GM18498 (cell line): ENCODE results near the gene PLG.
"Not testable (repeated sequence)": the region's sequence is repeated elsewhere in the genome, so short reads cannot be mapped to it uniquely, and the experiment has no call there.

Experiments used
- ATAC-seq: cut with Tn5 transposase; IDR thresholded peaks from one replicate; pipeline ENCODE4 v1.9.1; 2021; ENCODE audit warnings: mild to moderate bottlenecking, moderate library complexity; ENCODE audit not compliant: unreplicated experiment

The PLG gene

GRCh38 chr6:160697826-160698225, 4.2 kb upstream of the PLG start:
- ATAC-seq: no peak

DNA sequence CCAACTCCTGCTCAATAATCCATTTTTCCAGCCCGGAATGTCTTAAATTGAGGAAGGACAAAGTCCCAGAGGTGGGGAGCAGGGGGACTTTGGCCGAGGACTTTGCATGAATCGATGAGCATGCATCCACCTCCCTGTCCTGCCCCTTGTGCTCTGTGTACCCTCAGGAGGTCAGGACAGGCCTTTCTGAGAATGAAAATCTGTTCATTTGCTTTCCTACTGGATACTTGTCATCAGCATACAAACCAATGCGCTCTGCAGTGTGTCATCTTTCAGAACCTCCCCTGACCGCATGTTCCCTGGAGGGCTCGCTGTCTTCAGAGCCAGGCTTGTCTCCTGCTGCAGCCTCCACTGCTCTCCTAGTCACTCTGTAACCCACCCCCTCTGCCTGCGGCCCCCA, 2.6 kb downstream of the PLG start:
- not testable (repeated sequence) for ATAC-seq

DNA sequence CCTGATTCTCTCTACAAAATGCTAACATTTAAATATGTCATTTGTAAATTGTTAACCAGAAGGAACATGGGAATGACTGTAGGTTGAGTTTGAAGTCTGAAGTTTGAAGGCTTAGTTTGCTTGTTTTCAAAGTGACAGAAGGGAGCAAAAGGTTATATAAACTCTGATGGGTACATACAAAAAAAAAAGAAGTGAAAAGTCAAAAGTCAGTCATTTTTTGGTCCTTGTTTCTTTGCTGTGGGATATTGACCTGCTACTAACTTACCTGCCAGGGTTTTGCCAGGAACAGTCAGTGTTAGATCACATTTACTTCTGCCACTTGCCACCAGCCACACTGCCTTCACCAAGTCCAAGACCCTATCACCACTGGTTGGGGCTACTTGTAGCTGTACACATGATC, 6.9 kb downstream of the PLG start:
- ATAC-seq: not testable (repeated sequence)

DNA sequence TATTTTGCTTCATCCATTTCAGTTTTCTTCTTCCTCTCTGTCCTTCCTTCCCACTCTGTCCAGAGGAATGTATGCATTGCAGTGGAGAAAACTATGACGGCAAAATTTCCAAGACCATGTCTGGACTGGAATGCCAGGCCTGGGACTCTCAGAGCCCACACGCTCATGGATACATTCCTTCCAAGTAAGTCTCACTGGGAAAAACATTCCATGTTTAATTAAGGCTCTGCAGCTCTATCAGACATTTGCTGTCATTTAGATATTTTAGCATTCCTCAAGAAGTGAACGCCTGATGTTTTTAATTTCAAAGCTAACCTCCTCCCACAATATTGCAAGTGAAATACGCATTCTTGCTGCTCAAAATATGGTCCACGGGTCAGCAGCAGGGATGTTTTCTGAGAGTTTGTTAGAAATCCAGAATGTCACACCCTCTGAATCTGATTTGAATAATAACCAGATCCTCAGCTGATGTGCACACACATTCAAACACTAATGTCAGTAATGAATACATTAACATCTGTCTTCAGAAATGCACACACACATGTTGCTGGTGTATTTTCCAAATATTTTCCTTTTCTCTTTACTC, 12.8 kb downstream of the PLG start:
- ATAC-seq: no peak

DNA sequence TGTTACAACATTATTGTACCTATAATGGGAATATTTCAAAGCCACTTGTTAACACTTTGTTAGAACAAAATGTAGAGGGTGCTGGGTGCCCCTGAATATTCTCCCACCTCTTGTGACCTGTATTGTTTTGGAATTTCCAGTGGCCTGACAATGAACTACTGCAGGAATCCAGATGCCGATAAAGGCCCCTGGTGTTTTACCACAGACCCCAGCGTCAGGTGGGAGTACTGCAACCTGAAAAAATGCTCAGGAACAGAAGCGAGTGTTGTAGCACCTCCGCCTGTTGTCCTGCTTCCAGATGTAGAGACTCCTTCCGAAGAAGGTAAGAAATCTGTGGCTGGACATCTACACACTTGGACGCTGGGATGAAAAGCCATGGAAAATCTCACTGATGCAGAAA, 28.9 kb downstream of the PLG start:
- ATAC-seq: no peak

- peak; percentile 84 for ATAC-seq
Measured at GRCh38 chr6:160733050-160733646, 31.1 kb downstream of the PLG start.

GRCh38 chr6:160734627-160735026, 32.6 kb downstream of the PLG start:
- no peak for ATAC-seq

- ATAC-seq: peak; percentile 57
Measured at GRCh38 chr6:160735523-160735922, 33.5 kb downstream of the PLG start.

DNA sequence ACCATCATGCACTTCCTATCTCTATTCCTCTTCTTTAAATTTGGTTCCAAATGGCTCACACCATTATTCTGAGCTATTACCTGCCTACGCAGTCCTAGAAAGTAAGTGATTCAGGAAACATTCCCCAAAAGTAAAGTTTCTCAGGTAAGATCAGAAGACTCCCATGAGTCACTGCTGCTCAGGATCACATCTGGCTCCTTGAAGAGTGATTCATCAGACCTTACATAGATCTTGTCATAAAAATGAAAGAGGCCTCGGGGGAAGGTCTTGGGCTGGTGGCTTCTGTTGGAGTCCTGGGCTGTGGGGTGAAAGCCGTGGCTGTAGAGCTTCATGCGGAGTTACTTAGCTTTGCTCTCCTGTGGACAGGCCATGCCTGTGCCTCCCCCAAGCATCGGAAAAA, 35.9 kb downstream of the PLG start:
- ATAC-seq: no peak

- no peak for ATAC-seq
Measured at GRCh38 chr6:160739955-160740354, 37.9 kb downstream of the PLG start.

DNA sequence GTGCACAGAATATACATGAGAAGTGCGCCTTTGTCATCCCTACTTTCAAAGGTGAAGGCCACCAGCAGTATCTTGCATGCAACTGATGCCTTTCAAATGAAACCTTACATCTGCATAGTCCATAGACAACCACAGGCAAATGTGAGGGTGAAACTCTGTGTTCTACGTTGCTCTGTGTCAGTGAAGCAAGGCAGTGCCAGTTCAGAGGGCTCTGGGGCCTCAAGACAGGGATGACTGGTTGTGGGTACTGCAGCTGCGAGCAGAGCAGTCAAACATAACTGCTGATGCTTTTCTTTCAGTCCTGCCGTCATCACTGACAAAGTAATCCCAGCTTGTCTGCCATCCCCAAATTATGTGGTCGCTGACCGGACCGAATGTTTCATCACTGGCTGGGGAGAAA, 39.0 kb downstream of the PLG start:
- peak; percentile 99 for ATAC-seq

- peak; percentile 46 for ATAC-seq
Measured at GRCh38 chr6:160742090-160742489, 40.0 kb downstream of the PLG start.

- peak; percentile 85 for ATAC-seq
Measured at GRCh38 chr6:160750276-160750689, 48.2 kb downstream of the PLG start.

- not testable (repeated sequence) for ATAC-seq
Measured at GRCh38 chr6:160753211-160753610, 51.2 kb downstream of the PLG start.

DNA sequence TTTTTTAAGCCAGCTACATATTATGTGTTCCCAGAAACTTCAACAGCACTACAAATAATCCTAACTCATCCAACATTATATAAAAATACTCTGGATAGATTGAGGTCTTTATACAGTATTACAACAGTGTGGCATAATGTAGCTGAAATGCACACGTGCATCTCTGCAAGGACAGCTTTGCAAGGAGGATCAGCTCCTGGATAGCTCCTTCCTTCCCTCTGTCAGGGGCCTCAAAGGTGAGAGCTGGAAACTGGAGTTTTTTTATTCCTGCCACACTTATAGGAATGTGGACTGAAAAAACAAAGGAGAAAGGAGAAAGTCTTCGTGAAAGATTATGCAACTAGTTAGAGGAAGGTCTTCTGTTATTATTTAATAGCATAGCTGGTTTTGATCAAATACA, 53.1 kb downstream of the PLG start:
- ATAC-seq: no peak

- no peak for ATAC-seq
Measured at GRCh38 chr6:160756021-160756420, 54.0 kb downstream of the PLG start.

DNA sequence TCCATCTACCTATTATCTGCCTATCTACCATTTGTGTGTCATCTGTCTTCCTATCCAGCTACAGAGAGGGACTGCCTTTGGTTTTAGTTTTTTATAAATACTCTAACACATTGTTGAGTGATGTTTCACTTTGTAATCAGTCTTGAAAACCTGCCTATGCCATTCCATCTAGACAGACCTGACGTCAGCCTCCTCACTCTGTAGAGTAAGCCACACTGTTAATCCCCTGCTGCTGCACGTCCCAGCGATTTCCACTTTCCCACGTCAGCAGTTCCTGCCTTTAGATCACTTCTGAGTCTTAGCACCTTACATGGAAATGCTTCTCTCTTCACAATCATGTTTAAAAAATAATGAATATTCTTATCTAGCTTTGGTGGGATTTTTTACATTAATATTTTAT, 54.8 kb downstream of the PLG start:
- ATAC-seq: no peak

- ATAC-seq: no peak
Measured at GRCh38 chr6:160764847-160765246, 62.8 kb downstream of the PLG start.

- ATAC-seq: no peak
Measured at GRCh38 chr6:160765412-160765811, 63.4 kb downstream of the PLG start.

DNA sequence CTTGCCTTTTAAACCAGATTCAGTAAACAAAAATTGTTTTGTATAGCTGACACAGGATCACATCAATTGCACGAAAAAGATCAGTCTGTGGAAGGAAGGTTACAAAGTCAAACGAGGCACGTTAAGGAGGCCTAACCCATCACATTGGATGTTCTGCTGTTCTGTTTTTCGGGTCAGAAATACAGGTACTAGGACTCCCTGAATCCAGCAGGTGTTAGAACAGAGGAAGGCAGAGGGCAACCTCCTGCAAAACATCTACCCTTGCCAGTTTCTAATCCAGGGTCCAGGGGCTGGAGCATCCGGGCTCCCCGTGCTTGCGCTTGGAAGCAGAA, 64.6 kb downstream of the PLG start:
- no peak for ATAC-seq

- ATAC-seq: peak; percentile 95
Measured at GRCh38 chr6:160766989-160767646, 65.1 kb downstream of the PLG start.

DNA sequence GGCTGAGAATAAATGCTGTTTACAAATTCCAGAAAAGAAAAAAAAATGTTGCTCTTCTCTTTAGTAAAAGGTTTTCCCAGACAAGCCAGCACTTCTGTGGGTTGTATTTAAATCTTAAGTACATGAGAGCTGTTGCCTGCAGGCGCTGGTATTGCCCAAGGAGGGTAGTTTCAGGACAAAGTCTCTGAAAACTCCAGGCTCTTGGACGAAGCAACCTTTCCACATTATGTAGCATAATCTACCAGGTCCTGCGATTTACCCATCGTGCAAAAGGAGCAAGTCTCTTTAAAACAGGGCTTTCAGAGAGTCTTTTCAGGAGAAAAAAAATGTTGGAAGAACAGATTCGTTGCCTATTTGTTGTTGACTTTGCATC, 65.6 kb downstream of the PLG start:
- ATAC-seq: peak; percentile 18

DNA sequence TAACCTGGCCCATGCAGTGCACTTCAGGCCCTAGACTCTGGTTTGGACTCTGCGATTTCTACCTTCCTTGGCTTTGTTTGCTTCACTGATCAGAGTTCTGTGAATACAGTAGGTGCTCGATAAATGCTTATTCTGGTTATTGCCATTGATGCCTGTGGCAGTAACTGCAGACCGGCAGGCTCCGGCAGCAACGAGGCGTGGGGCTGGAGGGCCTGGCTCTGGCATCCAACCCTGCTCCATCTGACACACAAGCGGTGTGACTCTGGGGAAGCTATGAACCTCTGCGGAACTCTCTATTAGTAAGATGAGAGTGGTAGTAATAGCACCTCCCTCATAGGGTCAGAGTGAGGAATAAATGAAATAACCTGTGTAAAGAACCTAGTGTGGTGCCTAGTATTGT, 66.1 kb downstream of the PLG start:
- ATAC-seq: no peak
